ENCODE measurements around the gene OR2K2.
A peak's percentile ranks its signal among the peaks of the same experiment; 100 is the strongest.

The OR2K2 gene

GRCh38 chr9:111301195-111301594 lies 28.8 kb downstream of the OR2K2 start:
- no peak for TF ChIP-seq CTCF (IDR thresholded peaks at IDR 0.05)

GRCh38 chr9:111300140-111300735 lies 29.8 kb downstream of the OR2K2 start:
- no peak for TF ChIP-seq CTCF (IDR thresholded peaks at IDR 0.05)

GRCh38 chr9:111299599-111299966 lies 30.4 kb downstream of the OR2K2 start:
- 0 out of 2 replicates have a peak, but pooled peaks have one; percentile 2 for TF ChIP-seq CTCF (IDR thresholded peaks at IDR 0.05)

GRCh38 chr9:111298731-111299598 lies 31.1 kb downstream of the OR2K2 start:
- TF ChIP-seq CTCF (IDR thresholded peaks at IDR 0.05) = peak; percentile 73

- no peak for TF ChIP-seq CTCF (IDR thresholded peaks at IDR 0.05)
Observed at GRCh38 chr9:111298111-111298510, 31.9 kb downstream of the OR2K2 start.

- TF ChIP-seq CTCF (IDR thresholded peaks at IDR 0.05) = no peak
Observed at GRCh38 chr9:111297066-111297824, 32.8 kb downstream of the OR2K2 start.

- TF ChIP-seq CTCF (IDR thresholded peaks at IDR 0.05) = no peak
Observed at GRCh38 chr9:111294691-111295451, 35.2 kb downstream of the OR2K2 start.

Data from LNCAP (cell line).